Peyer's patch (tissue), 4 donors: ENCODE data around the gene EME2. TPM values are rescaled to one million over a fixed set of nuclear protein-coding genes. Genes with fewer than 3 reads are reported as not detected.

Source experiments
- DNase-seq, 3 donors: peaks; one replicate each; pipeline ENCODE4 v3.0.0-alpha.2; 2017 to 2019
- H3K27ac ChIP-seq, 4 donors: fragments of 200-600 bp; sonication (generic); one replicate each; pipeline ENCODE4 v1.5.1; 2016 to 2019
- H3K27me3 ChIP-seq, 2 donors: fragments of 200-600 bp; sonication (generic); one replicate each; pipeline ENCODE4 v1.5.1; 2019
- H3K36me3 ChIP-seq, 3 donors: fragments of 200-600 bp; sonication (generic); one replicate each; pipeline ENCODE4 v1.5.1; 2016 to 2019
- H3K4me1 ChIP-seq, 4 donors: fragments of 200-600 bp; sonication (generic); one replicate each; pipeline ENCODE4 v1.5.1; 2016 to 2019
- H3K4me3 ChIP-seq, 4 donors: fragments of 200-600 bp; sonication (generic); 1 replicate in 3 of 4; 2 replicates in 1 of 4; pipeline ENCODE4 v1.5.1; 2016 to 2019; ENCODE audit warnings: mild to moderate bottlenecking in 1 of 4
- H3K9me3 ChIP-seq, 4 donors: fragments of 200-600 bp; sonication (generic); one replicate each; pipeline ENCODE4 v1.5.1; 2016 to 2019; ENCODE audit warnings: mild to moderate bottlenecking in 1 of 4
- CTCF ChIP-seq, 6 experiments: fragments of 450-650 bp in 4 of 6; fragments of 200-600 bp in 2 of 6; sonication (generic) in 1 of 6; IDR thresholded peaks; one replicate each; pipeline ENCODE4 v1.5.1; 2017 to 2019; ENCODE audit warnings: antibody characterized with exemption in 6 of 6, mild to moderate bottlenecking in 3 of 6, moderate library complexity in 1 of 6
- POLR2A ChIP-seq, 2 donors: fragments of 450-650 bp; IDR thresholded peaks; one replicate each; pipeline ENCODE4 v1.5.1; 2017; ENCODE audit warnings: antibody characterized with exemption in 2 of 2, mild to moderate bottlenecking in 2 of 2, moderate library complexity in 2 of 2
- total RNA-seq, 4 donors: library from RNA; depleted of rRNA; stranded (reverse); fragments of >200 nt; gene quantifications; one replicate each; pipeline ENCODE4 v1.1.0, GENCODE V29; 2016

EME2 gene
- total RNA-seq, 4 donors from 2014 or later = 54.6 to 99.9 (median 67.0) TPM

- Histone ChIP-seq H3K4me3 (no peak overlapping the region), H3K27me3 (no peaks in the 10 kb centered on the region), H3K4me1 (peaks cover 0 to 17% (median 0%) of the 10 kb centered on the region in 4 donors), H3K27ac (no peak overlapping the region), H3K9me3 (no peaks in the 10 kb centered on the region), H3K36me3 (peaks cover 0 to 43% (median 0%) of the 10 kb centered on the region in 3 donors)
- peak in 1 of 3 donors; percentile 45 for DNase-seq
- TF ChIP-seq CTCF (IDR thresholded peaks at IDR 0.05) = no peak
- TF ChIP-seq POLR2A (IDR thresholded peaks at IDR 0.05) = no peak
These were observed 14.9 kb downstream of the EME2 start for GRCh38 chr16:1787322-1788094.

GRCh38 chr16:1788095-1788707 lies 15.6 kb downstream of the EME2 start:
- peaks cover 0 to 17% (median 0%) of the 10 kb centered on the region in 4 donors for H3K4me1 ChIP-seq
- TF ChIP-seq POLR2A (IDR thresholded peaks at IDR 0.05) (no peak), CTCF (IDR thresholded peaks at IDR 0.05) (no peak)
- no peaks in the 10 kb centered on the region for H3K9me3 ChIP-seq
- H3K27me3 ChIP-seq = no peaks in the 10 kb centered on the region
- no peak overlapping the region for H3K4me3 ChIP-seq
- DNase-seq = no peak
- peaks cover 0 to 43% (median 0%) of the 10 kb centered on the region in 3 donors for H3K36me3 ChIP-seq
- H3K27ac ChIP-seq = no peak overlapping the region

- no peak for TF ChIP-seq CTCF (IDR thresholded peaks at IDR 0.05)
- peaks cover 0 to 14% (median 0%) of the 10 kb centered on the region in 4 donors for H3K4me1 ChIP-seq
- no peaks in the 10 kb centered on the region for H3K27me3 ChIP-seq
- H3K27ac ChIP-seq = no peak overlapping the region
- H3K36me3 ChIP-seq = peaks cover 0 to 43% (median 0%) of the 10 kb centered on the region in 3 donors
- no peak overlapping the region for H3K4me3 ChIP-seq
- no peak for DNase-seq
- no peaks in the 10 kb centered on the region for H3K9me3 ChIP-seq
These were observed 16.1 kb downstream of the EME2 start for GRCh38 chr16:1788708-1789100.

GRCh38 chr16:1789643-1790045 lies 17.0 kb downstream of the EME2 start:
- DNase-seq = peak in 1 of 3 donors; percentile 46
- no peak overlapping the region for H3K27ac ChIP-seq

GRCh38 chr16:1790261-1790610 lies 17.6 kb downstream of the EME2 start:
- no peak overlapping the region for H3K4me3 ChIP-seq
- DNase-seq = peak in 1 of 3 donors; percentile 45
- no peak for TF ChIP-seq CTCF (IDR thresholded peaks at IDR 0.05)
- TF ChIP-seq POLR2A (IDR thresholded peaks at IDR 0.05) = no peak
- peaks cover 0 to 43% (median 0%) of the 10 kb centered on the region in 3 donors for H3K36me3 ChIP-seq
- no peaks in the 10 kb centered on the region for H3K27me3 ChIP-seq
- no peaks in the 10 kb centered on the region for H3K9me3 ChIP-seq
- no peaks in the 10 kb centered on the region for H3K4me1 ChIP-seq
- H3K27ac ChIP-seq = no peak overlapping the region

More at GRCh38 chr16:1789643-1790045, 17.0 kb downstream of the EME2 start:
- Histone ChIP-seq H3K4me1 (peaks cover 0 to 5% (median 0%) of the 10 kb centered on the region in 4 donors), H3K4me3 (no peak overlapping the region), H3K27me3 (no peaks in the 10 kb centered on the region), H3K36me3 (peaks cover 0 to 43% (median 0%) of the 10 kb centered on the region in 3 donors), H3K9me3 (no peaks in the 10 kb centered on the region)
- TF ChIP-seq CTCF (IDR thresholded peaks at IDR 0.05) = no peak
- no peak for TF ChIP-seq POLR2A (IDR thresholded peaks at IDR 0.05)
